DOHH2 (cell line): ENCODE data around the gene ELOA.

Source experiments
- EZH2phosphoT487 ChIP-seq: fragments of 200-600 bp; sonication (generic); IDR thresholded peaks from 2 replicates; pipeline ENCODE4 v1.6.1; 2017; ENCODE audit warnings: borderline replicate concordance, mild to moderate bottlenecking, antibody characterized with exemption, low read length, moderate library complexity, mixed read lengths
- TF ChIP-seq, protein P1 (sequence below): fragments of 200-600 bp; sonication (generic); IDR thresholded peaks from one replicate; pipeline ENCODE4 v1.5.1; 2014; ENCODE audit warnings: antibody characterized with exemption, mild to moderate bottlenecking, low read depth, low read length; ENCODE audit not compliant: poor library complexity, severe bottlenecking

DNA sequence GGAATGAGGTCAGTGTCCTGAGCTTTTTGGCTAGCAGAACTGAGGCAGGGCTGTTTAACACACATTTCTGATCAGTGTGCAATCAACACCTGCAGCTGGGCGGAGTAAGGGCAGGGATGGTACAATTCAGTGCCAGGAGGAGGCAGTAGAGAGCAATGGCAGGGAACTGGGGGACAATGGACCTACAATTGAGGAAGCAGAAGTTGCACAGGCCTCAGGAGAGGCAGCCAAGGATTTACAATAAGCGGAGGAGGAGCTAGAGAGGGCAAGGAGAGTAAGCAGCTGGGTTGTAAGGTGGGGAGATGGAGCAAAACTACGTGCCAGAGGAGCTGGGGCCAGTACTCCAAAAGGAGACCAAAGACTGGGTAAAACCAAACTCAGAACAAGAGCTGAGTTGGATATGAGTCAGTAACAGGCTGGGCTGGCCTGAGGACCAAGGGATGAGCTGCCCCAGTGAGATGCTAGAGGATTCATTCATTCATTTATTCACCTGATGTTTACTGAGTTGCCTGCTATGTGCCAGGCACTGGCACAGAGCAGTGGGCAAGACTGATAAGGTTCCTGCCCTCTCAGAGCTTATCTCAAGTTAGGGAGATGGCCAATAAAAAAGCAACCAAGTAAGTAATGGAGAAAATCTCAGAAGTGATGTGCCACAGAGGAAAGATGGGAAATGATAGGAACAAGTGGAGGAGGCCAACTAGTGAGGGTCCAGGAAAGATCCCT lies 67.7 kb downstream of the ELOA start:
- TF ChIP-seq, protein P1, sequence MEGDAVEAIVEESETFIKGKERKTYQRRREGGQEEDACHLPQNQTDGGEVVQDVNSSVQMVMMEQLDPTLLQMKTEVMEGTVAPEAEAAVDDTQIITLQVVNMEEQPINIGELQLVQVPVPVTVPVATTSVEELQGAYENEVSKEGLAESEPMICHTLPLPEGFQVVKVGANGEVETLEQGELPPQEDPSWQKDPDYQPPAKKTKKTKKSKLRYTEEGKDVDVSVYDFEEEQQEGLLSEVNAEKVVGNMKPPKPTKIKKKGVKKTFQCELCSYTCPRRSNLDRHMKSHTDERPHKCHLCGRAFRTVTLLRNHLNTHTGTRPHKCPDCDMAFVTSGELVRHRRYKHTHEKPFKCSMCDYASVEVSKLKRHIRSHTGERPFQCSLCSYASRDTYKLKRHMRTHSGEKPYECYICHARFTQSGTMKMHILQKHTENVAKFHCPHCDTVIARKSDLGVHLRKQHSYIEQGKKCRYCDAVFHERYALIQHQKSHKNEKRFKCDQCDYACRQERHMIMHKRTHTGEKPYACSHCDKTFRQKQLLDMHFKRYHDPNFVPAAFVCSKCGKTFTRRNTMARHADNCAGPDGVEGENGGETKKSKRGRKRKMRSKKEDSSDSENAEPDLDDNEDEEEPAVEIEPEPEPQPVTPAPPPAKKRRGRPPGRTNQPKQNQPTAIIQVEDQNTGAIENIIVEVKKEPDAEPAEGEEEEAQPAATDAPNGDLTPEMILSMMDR = peak; percentile 98
- no peak for TF ChIP-seq EZH2phosphoT487
